ENCODE results near the gene PAM. TPM values are rescaled to one million over a fixed set of nuclear protein-coding genes. Genes with fewer than 3 reads are reported as not detected.

The PAM gene
- total RNA-seq, 2 donors from 2014 or later, result 32.9 to 38.2 TPM

GRCh38 chr5:102740515-102740914, 14.6 kb upstream of the PAM start:
- Mint-ChIP-seq H3K36me3 (ENCODE audit: low read depth) (no peaks in the 10 kb centered on the region), H3K27me3 (ENCODE audit: insufficient read depth) (peaks cover 54% of the 10 kb centered on the region), H3K27ac (no peak overlapping the region), H3K4me1 (no peaks in the 10 kb centered on the region), H3K4me3 (no peak overlapping the region), H3K9me3 (no peaks in the 10 kb centered on the region)
- Histone ChIP-seq H3K27me3 (ENCODE audit: control insufficient read depth, insufficient read depth, low read length, poor library complexity, severe bottlenecking) (peaks cover 77% of the 10 kb centered on the region), H3K9ac (ENCODE audit: extremely low read depth, low read length, poor library complexity, severe bottlenecking) (no peak overlapping the region), H3K36me3 (ENCODE audit: control insufficient read depth, insufficient read depth, low read length) (no peaks in the 10 kb centered on the region), H3K4me3 (ENCODE audit: low read length) (no peak overlapping the region), H3K4me1 (ENCODE audit: control insufficient read depth, insufficient read depth, low read length) (no peaks in the 10 kb centered on the region), H3K9me3 (ENCODE audit: control insufficient read depth, low read length) (no peaks in the 10 kb centered on the region), H3K27ac (ENCODE audit: low read depth, low read length) (no peak overlapping the region)
- no peak for TF ChIP-seq CTCF (conservative IDR thresholded peaks at IDR 0.05)
- DNase-seq, result no peak
- 75 to 91% methylated on average over 1 to 2 of the region's 2 CpGs for WGBS, 2 experiments (ENCODE audit: insufficient coverage in 1 of 2, insufficient read length in 1 of 2)

GRCh38 chr5:102742215-102742614, 12.9 kb upstream of the PAM start:
- H3K36me3 Mint-ChIP-seq (ENCODE audit: low read depth), result no peaks in the 10 kb centered on the region
- 18 to 30% methylated on average over 2 to 3 of the region's 3 CpGs for WGBS, 2 experiments (ENCODE audit: insufficient coverage in 1 of 2, insufficient read length in 1 of 2)
- TF ChIP-seq CTCF (conservative IDR thresholded peaks at IDR 0.05), result no peak
- Histone ChIP-seq H3K27me3 (ENCODE audit: control insufficient read depth, insufficient read depth, low read length, poor library complexity, severe bottlenecking) (peaks cover 77% of the 10 kb centered on the region), H3K27ac (ENCODE audit: low read depth, low read length) (no peak overlapping the region), H3K36me3 (ENCODE audit: control insufficient read depth, insufficient read depth, low read length) (no peaks in the 10 kb centered on the region), H3K9me3 (ENCODE audit: control insufficient read depth, low read length) (no peaks in the 10 kb centered on the region), H3K4me1 (ENCODE audit: control insufficient read depth, insufficient read depth, low read length) (no peaks in the 10 kb centered on the region), H3K4me3 (ENCODE audit: low read length) (no peak overlapping the region), H3K9ac (ENCODE audit: extremely low read depth, low read length, poor library complexity, severe bottlenecking) (no peak overlapping the region)
- H3K4me3 Mint-ChIP-seq, result no peak overlapping the region
- H3K27me3 Mint-ChIP-seq (ENCODE audit: insufficient read depth), result peaks cover 61% of the 10 kb centered on the region
- H3K4me1 Mint-ChIP-seq, result peaks cover 10% of the 10 kb centered on the region
- DNase-seq, result no peak
- no peak overlapping the region for H3K27ac Mint-ChIP-seq
- H3K9me3 Mint-ChIP-seq, result no peaks in the 10 kb centered on the region

- no peak for TF ChIP-seq CTCF (conservative IDR thresholded peaks at IDR 0.05)
- Mint-ChIP-seq H3K4me3 (no peak overlapping the region), H3K27ac (no peak overlapping the region), H3K4me1 (peaks cover 22% of the 10 kb centered on the region), H3K9me3 (no peaks in the 10 kb centered on the region), H3K27me3 (ENCODE audit: insufficient read depth) (peaks cover 63% of the 10 kb centered on the region), H3K36me3 (ENCODE audit: low read depth) (no peaks in the 10 kb centered on the region)
- no peaks in the 10 kb centered on the region for H3K36me3 ChIP-seq (ENCODE audit: control insufficient read depth, insufficient read depth, low read length)
- H3K9me3 ChIP-seq (ENCODE audit: control insufficient read depth, low read length), result no peaks in the 10 kb centered on the region
- DNase-seq, result no peak
- no peak overlapping the region for H3K9ac ChIP-seq (ENCODE audit: extremely low read depth, low read length, poor library complexity, severe bottlenecking)
- no peak overlapping the region for H3K27ac ChIP-seq (ENCODE audit: low read depth, low read length)
- 44 to 82% methylated on average over 1 to 4 of the region's 4 CpGs for WGBS, 2 experiments (ENCODE audit: insufficient coverage in 1 of 2, insufficient read length in 1 of 2)
- peaks cover 83% of the 10 kb centered on the region for H3K27me3 ChIP-seq (ENCODE audit: control insufficient read depth, insufficient read depth, low read length, poor library complexity, severe bottlenecking)
- H3K4me3 ChIP-seq (ENCODE audit: low read length), result no peak overlapping the region
- no peaks in the 10 kb centered on the region for H3K4me1 ChIP-seq (ENCODE audit: control insufficient read depth, insufficient read depth, low read length)
Measured at GRCh38 chr5:102743900-102744299, 11.2 kb upstream of the PAM start.
